Suppressor macrophage treated with lipopolysaccharide for 4 hours (primary cell): Measurements from ENCODE around the gene ZDHHC11.
"Not testable (repeated sequence)": the region's sequence is repeated elsewhere in the genome, so short reads cannot be mapped to it uniquely, and the experiment has no call there.

ENCODE experiments used
- DNase-seq: peaks from one replicate; pipeline ENCODE4 v3.0.0-alpha.2; 2020

ZDHHC11 gene

GRCh38 chr5:842402-843221 lies 8.2 kb downstream of the ZDHHC11 start:
- not testable (repeated sequence) for DNase-seq

GRCh38 chr5:841531-842401 lies 9.0 kb downstream of the ZDHHC11 start:
- not testable (repeated sequence) for DNase-seq

DNA sequence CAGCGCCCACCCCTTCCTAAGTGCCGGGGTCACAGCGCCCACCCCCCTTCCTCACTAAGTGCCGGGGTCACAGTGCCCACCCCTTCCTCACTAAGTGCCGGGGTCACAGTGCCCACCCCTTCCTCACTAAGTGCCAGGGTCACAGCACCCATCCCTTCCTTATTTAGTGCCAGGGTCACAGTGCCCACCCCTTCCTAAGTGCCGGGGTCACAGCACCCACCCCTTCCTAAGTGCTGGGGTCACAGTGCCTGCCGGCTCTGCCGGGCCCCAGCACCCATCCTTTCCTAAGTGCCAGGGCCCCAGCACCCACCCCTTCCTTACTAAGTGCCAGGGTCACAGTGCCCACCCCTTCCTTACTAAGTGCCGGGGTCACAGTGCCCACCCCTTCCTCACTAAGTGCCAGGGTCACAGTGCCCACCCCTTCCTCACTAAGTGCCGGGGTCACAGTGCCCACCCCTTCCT lies 9.8 kb downstream of the ZDHHC11 start:
- DNase-seq, result not testable (repeated sequence)

DNA sequence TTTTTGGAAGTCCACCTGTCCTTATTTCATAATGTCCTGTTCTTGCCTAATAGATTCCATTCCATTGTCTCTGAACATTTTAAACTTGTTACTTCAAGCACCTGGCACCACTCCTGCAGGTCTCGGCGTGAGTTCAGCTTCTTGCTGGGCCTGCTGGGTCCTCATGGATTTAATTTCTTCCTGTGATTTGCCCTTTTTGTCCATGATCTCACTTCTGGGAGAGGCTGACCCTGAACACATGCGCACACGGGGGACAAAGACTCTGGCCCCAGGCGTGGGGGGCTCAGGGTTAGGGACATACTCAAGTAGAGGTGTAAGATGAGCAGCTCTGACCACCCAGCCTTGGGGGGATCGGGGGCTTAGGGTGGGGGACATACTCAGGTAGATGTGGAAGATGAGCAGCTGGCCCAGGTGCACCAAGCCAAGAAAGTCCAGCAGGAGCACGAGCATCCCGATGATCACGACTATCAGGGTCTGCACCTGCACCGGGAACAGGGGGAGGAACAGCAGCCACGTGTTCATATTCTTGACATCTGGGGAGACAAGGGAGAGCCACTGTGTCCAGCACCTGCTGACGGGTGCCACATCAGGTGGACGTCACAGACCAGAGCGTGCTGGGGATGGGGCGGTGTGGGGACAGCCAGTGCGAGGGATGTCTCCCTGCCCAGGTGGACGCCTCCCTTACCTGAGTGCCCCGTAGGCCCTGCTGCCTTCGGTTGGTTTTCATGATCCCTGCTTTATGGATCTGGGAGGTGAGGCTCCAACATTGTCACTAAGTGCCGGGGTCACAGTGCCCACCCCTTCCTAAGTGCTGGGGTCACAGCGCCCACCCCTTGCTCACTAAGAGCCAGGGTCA lies 10.4 kb downstream of the ZDHHC11 start:
- not testable (repeated sequence) for DNase-seq

GRCh38 chr5:838431-838851 lies 12.3 kb downstream of the ZDHHC11 start:
- DNase-seq, result not testable (repeated sequence)

- DNase-seq, result not testable (repeated sequence)
Observed at GRCh38 chr5:837621-838121, 13.1 kb downstream of the ZDHHC11 start.

GRCh38 chr5:835933-836612 lies 14.7 kb downstream of the ZDHHC11 start:
- DNase-seq, result not testable (repeated sequence)

- DNase-seq, result not testable (repeated sequence)
Observed at GRCh38 chr5:834013-834412, 16.8 kb downstream of the ZDHHC11 start.

DNA sequence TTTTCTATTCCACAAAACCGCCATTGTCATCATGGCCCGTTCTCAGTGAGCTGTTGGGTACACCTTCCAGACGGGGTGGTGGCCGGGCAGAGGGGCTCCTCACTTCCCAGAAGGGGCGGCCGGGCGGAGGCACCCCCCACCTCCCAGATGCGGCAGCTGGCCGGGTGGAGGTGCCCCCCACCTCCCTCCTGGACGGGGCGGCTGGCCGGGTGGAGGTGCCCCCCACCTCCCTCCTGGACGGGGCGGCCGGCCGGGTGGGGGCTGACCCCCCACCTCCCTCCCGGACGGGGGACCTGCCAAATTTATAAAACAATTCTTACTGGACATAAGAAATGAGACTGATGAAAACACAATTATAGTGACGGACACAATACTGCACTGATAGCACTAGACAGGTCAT lies 22.6 kb downstream of the ZDHHC11 start:
- not testable (repeated sequence) for DNase-seq

- DNase-seq, result not testable (repeated sequence)
Observed at GRCh38 chr5:825544-825943, 25.2 kb downstream of the ZDHHC11 start.

- no peak for DNase-seq
Observed at GRCh38 chr5:821504-821903, 29.3 kb downstream of the ZDHHC11 start.

GRCh38 chr5:820245-820644 lies 30.5 kb downstream of the ZDHHC11 start:
- DNase-seq, result no peak

DNA sequence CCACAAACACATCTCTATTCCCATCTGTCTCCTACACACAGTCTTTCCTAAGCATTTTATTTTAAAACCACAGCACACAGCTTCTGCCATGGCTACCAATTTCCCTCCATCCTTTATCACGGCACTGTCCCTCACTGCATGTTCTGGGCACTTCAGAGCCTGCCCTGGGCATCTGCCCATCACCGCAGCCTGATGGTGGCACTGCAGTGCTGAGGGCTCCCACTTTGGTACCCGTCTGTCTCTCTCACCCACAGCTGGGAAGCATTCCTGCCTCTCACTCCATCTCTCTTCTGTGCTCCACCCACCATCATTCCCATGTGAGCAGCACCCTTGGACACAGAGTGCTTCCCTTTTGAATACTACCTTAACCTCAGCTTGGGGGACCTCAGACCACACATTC lies 31.7 kb downstream of the ZDHHC11 start:
- DNase-seq, result no peak

- DNase-seq, result no peak
Observed at GRCh38 chr5:816176-816575, 34.6 kb downstream of the ZDHHC11 start.

- DNase-seq, result no peak
Observed at GRCh38 chr5:815449-815848, 35.3 kb downstream of the ZDHHC11 start.

DNA sequence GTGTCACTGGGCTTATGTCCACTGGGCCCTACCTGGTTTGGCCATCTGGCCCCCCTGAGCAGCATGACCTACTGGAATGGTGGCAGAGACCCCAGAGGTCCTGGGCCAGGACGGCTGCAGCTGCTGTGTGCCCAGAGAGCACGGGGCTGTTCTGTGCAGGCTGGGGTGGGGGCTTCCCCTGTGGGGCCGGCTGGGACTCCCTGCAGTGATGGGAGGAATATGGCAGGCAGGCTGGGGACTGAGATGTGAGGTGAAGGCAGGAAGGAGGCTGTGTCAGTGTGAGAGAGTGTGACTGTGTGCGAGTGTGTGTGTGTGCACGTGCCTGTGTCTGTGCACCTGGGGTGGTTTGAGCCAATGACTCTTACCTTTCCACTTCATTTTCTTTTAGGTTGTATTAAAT lies 37.2 kb downstream of the ZDHHC11 start:
- DNase-seq, result not testable (repeated sequence)

DNA sequence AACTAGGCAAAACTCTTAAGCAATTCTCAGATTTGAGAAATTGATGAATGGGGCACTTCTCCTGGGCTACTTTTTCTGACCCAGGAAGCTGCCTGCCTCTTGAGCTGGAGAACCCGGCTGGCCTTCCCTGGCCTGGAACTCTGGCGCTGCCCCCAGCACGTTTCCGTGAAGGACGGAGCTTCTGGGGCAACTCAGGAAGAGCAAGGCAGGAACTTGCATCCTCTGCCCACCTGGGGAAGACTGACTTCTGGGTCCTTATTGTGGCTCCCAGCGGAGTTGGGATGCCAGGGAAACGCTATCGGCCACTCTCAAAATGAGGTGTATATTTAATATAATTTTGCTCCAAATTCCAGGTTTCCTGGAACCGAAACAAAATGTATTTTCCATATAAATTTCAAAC lies 39.4 kb downstream of the ZDHHC11 start:
- not testable (repeated sequence) for DNase-seq

DNA sequence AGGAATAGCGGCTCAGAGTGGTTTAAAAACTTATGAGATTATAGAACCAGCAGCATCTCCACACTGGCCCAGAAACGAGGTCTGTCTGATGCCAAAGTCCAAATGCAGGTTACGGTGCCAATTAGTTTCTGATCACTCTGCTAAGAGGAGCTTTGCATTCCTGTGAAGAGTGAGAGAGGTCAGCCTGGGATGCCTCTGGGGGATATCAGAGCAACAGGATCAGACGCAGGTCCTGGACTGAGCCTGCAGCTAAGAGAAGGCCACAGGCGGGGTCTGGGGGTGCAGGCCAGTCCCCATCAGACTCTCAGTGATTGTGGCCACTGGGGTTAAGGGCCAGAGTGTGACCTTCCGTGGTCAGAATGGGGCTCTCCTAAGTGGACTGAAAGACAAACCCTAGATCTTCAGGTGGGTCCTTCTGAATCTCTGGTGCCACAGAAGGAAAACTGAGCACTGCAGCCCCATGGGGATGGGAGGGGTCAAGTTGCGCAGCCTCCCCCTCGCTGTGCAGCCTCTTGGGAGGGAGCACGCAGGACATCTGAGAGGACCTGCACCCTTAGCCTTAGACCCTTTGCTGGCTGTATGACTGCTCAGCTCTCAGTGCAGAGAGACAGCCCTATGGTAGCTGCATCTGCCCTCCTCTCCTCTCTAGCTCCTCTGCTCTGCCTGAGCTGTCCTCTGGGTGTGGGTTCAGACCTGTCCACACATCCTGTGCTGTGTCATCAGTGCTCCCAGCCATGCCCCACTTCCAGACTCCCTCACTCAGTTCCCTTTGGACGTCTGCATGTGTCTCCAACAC lies 42.9 kb downstream of the ZDHHC11 start:
- not testable (repeated sequence) for DNase-seq

- DNase-seq, result no peak
Observed at GRCh38 chr5:801472-801871, 49.3 kb downstream of the ZDHHC11 start.

GRCh38 chr5:801055-801454 lies 49.7 kb downstream of the ZDHHC11 start:
- not testable (repeated sequence) for DNase-seq
